DMS53 (cell line): ENCODE results near the gene FOXN1.

ENCODE experiments used
- DNase-seq: peaks from one replicate; lab custom pipeline; 2025; lab: John Stamatoyannopoulos, UW

Gene FOXN1

DNA sequence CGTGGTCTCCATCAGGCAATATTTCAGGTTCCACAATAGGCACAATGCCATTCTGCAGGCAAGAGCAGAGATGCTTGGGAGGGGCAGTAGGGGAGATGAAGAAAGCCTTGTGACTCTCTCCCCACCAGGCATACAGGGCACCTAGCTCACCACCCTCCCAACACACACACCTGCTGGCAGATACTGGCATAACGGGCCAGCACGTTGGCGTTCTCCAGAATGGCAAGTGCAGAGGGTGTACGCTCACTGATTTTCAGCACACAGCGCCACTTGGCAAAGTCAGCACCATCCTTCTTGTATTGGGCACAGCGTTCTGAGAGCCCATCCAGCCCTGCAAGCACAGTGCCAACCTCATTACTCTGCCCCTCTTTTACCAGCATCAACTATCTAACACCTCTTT lies 68.4 kb downstream of the FOXN1 start:
- peak; percentile 30 for DNase-seq

DNA sequence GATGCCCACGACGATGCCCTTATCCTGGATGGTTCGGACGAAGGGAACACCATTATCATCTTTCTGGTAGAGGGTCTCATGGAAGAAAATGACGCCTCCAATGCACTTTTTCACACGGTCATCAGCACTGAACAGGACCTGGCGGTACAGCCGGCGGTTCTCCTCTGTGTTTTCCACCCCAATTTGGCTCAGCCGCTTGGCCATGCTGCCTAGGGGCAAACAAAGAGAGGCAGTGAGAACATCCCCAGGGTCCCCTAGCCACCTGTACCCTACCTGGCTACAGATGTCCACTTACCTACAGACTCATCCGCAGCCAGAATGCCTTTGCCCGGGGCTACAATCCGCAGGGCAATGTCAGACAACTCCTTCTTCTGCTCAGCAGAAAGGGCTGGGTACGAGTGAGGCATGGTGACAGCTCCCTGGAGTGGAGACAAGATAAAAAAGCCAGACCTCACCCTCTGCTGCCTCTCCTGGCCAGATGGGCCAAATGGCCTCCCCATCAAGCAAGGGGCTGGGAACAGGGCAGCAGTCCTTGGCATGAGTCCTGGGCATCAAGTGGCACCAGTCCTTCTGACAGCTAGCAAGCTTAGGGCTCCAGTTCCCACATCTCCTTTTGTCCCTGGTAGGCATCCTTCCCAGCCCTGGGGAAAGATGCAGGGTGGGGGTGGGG lies 69.1 kb downstream of the FOXN1 start:
- peak; percentile 14 for DNase-seq

DNA sequence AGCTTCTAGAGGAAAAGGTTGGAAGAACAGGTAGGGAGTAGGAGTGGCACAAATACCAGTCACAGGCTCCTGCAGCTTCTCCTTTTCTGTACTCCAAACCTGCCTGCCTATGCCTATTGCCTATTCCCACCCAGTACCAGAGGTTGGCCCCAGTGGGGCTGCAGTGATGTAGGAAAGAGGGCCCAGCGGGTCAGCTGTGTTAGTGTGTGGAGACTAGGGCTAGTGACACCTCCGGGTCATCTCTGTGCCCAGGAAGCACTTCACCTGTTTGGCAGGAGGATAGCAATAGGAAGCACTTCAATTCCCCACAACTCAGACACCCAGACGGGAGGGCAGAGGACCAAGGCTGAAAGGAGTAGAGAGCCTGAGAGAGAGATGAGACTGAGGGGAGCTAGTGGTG lies 69.9 kb downstream of the FOXN1 start:
- DNase-seq, result peak; percentile 33

DNA sequence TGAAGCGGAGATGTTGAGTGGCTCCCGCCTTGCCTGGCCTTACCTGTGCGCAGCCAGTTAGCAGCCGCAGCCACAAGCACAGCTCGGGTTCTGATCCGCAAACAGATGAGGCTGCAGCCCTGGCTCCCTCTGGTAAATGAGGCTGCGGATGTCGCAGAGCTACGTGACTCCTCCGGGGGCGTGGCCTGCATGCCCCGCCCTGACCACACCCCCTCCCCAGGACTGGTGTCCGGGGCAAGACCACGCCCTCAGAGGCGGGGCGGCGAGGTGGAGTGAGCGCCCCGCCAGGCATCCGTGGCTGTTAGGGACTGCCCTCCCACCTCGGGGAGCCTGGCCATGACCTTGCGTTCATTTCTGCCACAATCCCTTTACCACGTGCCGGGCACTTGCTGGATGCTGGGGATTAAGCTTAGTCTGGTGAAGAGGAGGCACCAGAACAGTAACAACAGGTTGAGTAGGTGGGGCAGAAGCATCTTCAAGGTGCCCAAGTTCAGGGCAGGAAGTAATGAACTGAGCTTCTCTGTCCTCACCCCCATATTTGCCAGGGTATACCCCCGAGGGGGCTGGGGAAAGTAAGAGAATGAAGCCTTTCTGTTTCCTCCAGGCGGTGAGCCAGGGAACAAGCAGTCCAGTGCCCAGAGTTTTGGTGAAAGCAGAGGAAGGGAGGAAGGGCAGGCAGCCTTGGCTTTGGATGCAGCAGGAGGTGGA lies 70.8 kb downstream of the FOXN1 start, which contains the start of gene ALDOC:
ALDOC (minus strand) TSS at position 138 of the 708 bp plus-strand sequence. CDS start 1,363 bp downstream, outside the sequence.
- DNase-seq, result peak; percentile 97

DNA sequence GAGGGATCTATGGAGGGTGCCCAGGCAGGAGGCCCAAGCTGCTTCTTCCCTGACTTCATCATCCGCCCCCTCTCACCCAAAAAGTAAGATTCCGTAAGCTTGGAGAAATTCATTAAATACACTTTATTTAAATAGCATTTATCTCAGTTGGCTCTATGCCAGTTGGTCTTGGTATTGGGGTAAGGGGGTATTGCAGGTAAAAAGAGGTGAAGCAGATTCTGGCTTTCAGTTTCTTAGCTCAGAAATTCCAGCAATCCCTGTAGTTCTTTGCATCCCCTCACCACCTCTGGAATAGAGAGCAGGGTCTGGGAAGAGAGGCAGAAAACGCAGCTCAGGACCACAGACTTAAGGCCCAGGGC lies 71.3 kb downstream of the FOXN1 start:
- no peak for DNase-seq

DNA sequence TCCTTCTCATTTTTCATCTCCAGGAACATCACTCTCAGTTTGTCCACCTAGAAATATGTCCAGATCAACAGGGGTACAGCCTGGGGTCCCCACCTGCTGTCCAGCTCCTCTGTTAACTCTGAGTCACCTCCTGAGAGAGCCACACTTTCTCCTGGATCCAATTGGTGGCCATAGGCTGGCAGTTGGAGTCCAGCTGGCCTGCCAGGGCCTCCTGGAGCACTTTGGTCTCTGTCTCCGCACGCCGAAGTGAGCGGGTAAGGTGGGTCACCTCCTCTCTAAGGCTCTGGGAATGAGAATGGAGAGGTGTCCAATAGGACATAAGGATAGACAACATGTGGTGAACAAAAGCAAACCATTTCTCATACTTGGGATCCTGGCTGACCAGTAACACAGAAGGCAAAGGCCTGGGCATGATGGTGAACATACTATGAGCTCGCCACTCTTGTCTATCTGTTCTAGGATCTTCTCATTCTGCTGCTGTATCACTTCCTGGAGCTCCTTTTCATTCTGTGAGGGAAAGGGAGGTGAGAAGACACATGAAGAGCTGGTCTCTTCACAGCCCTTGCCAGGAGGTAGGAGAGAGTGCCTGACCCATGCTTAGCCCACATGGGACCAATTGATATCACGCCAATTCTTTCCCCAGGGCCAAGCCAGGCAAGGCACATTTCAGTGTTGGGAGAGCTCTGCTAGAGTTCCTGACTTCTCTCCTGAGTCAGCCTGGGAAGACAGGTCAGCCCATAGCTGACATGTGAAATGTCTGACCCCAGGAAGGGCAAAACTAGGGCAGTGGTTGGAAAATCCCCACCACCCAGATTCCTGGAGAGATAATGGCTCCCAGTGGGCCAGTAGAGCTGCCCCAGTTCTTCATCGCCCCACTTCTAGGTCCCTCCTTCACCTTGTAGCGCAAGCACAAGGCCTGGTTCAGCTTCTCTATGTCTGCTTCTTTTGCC lies 72.4 kb downstream of the FOXN1 start:
- no peak for DNase-seq

DNA sequence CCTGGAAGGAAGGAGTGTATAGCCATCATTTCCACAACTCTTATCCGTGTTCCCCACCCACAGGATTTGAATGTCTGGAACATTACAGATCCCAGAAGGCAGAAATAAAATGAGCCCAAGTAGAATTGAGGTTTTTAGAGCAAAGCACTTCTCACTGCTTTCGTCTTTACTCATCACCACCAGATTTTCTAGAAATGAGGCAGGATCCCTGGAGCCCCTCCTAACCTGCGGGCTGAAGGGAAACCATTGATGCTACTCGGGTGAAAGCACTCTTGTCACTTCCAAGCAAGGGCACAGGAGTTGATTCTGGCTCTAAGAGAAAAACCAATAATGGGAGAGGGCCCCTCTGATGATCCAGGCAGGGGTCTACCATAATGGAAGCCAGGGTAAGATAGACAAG lies 73.4 kb downstream of the FOXN1 start:
- no peak for DNase-seq

DNA sequence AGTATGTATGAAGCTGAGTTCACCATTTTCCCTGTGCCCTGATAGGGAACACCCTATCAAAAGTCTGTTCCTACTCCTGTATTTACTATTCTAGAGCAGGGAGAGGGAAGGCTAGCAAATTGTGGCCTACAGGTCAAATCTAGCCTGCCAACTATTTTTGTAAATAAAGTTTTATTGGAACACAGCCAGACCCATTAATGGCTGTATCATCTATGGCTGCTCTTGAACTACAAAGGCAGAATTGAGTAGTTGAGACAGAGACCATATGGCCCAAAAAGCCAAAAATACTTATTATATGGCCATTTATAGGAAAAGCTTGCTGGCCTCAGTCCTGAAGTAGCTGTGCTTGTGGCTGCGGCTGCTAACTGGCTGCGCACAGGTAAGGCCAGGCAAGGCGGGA lies 74.8 kb downstream of the FOXN1 start:
- no peak for DNase-seq

DNA sequence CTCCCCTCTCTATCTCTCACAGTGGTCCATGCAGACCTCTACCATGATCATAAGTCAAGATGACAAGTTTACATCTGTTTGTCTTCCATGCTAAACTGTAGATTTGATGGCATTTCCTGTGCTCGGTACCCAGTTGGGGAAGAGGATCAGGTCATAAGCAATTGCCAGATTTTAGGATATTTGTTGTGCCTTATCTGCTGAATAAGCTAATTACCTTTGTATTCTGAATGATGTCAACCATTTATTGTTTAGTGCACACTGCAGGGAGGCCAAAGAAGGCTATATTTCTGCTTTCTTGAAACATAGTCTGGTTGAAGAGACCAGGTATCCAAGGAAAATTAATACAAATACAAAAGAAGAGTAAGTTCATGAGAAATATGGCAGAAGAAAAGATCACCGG lies 76.4 kb downstream of the FOXN1 start:
- no peak for DNase-seq

DNA sequence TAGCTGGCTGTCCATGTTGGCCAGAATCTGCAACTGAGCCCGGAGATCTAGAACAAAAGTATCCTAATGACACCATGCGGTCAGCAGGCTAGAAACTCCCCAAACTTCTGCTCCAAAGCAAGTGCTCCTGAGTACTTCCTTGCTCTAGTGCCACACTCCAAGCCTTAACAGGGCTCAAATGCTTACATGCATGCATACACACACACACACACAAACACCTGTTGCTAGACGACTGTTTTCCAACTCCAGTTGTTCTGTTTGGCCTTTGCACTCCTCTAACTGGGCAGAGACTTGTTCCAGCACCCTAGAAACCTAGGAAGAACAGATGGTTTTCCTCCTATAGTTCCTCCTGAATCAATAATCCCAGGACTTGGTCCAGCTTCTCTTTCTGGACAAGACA lies 78.3 kb downstream of the FOXN1 start:
- no peak for DNase-seq

DNA sequence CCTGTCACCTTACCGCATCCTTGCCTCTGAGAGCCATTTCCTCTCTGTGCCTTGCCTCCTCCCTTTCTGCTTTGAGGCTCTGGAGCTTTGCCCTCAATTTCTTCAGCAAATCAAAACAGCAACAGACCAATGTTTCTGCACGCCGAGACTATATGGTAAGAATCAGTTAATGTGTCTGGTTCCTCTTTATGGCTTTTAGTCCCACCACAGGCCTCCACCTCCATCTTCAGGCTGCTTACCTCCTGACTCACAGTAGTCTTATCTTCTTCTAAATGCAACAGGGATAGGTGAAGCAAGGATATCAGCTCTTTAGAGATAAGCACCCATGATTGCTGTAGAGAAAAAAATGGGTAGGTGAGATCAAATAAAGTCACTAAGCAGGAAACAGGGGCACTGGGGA lies 79.7 kb downstream of the FOXN1 start:
- no peak for DNase-seq
